ENCODE data around the gene ZBTB8A.

ZBTB8A gene

DNA sequence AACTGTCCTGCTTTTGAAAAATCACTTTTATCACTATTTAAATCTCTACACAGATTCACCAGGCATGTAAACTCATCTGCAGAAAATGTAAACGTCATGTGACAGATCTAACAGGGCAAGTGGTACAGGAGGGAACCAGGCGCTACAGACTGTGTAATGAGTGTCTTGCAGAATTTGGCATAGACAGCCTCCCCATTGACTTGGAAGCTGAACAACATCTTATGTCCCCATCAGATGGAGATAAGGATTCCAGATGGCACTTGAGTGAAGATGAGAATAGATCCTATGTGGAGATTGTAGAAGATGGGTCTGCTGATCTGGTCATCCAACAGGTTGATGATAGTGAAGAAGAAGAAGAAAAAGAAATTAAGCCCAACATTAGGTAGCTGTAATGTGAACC, 60.8 kb downstream of the ZBTB8A start:
- no peak overlapping the region for H3K4me3 ChIP-seq (replicated peaks; ENCODE audit: low read depth, low read length)
- DNase-seq (ENCODE audit: extremely low read depth, low read depth): no peak
- TF ChIP-seq, protein P1, sequence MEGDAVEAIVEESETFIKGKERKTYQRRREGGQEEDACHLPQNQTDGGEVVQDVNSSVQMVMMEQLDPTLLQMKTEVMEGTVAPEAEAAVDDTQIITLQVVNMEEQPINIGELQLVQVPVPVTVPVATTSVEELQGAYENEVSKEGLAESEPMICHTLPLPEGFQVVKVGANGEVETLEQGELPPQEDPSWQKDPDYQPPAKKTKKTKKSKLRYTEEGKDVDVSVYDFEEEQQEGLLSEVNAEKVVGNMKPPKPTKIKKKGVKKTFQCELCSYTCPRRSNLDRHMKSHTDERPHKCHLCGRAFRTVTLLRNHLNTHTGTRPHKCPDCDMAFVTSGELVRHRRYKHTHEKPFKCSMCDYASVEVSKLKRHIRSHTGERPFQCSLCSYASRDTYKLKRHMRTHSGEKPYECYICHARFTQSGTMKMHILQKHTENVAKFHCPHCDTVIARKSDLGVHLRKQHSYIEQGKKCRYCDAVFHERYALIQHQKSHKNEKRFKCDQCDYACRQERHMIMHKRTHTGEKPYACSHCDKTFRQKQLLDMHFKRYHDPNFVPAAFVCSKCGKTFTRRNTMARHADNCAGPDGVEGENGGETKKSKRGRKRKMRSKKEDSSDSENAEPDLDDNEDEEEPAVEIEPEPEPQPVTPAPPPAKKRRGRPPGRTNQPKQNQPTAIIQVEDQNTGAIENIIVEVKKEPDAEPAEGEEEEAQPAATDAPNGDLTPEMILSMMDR (IDR thresholded peaks at IDR 0.05; ENCODE audit: low read depth, low read length, missing control alignments): no peak

DNA sequence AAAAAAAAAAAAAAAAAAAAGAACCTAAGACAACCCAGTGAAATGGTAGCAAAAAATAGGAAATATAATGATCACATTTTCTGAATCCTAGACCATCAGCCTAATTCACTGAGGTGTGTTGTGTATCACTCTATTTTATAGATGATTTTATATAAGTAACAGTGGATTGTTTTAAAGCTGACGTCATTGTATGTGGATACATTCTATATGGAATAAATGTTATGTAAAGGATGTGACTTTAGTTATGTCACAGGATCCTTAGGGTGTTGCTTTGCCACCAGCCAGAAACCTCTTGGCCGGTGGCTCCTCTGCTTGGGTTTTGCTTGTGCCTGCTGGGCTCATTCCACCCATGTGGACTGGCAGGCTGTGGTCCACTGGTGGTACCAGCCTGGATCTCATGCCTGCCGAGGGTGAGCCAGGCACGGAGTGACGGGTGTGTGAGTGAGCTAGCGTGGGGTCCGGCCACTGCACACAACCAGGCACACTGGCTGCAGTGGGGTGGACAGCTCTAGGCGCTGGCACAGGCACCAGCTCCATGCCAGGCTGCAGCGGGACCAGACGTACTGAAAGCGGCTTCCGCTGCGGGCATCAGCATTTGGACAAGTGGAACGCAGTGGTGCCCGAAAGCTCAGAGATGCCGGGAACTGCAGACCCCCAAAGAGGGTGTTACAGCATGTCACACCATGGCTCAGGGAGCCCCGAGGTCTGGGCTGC, 66.6 kb downstream of the ZBTB8A start:
- no peak overlapping the region for H3K4me3 ChIP-seq (replicated peaks; ENCODE audit: low read depth, low read length)
- TF ChIP-seq, protein P1 (IDR thresholded peaks at IDR 0.05; ENCODE audit: low read depth, low read length, missing control alignments): no peak
- DNase-seq (ENCODE audit: extremely low read depth, low read depth): no peak

DNA sequence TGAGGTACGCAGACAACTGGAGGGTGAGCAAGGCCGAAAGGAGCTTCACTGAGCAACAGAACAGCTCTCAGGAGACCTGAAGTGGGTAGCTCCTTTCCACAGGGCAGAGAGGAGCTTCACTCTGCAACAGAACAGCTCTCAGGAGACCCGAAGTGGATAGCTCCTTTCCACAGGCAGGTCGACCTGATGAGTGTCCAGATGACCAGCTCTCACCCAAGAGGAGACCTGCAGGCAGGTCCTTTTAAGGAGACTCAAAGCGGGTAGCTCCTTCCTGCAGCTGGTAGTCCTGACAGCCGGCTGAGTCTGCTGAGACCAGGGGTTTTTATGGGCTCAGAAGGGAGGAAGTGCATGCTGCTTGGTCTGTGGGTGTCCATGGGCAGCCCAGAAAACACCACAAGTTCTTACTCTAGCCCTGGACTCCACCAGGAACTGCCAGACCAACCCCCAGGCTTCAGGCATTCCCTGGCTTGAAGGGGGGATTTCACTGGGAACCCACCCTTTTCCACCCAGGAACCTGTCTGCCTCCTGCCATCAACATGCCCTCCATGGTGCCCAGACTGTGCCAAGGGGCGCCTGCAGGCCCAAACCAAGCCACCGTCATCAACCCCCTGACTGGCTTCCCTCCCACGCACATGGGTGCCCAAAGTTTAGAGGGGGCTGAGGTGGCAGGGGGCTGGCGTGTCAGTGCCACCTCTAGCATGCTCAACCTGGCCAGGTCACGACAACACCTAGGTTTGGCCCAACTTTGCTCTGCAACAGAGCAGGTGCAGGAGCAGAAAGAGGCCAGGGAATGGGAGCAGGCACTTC, 67.5 kb downstream of the ZBTB8A start:
- no peak for DNase-seq (ENCODE audit: extremely low read depth, low read depth)
- no peak overlapping the region for H3K4me3 ChIP-seq (replicated peaks; ENCODE audit: low read depth, low read length)
- TF ChIP-seq, protein P1 (IDR thresholded peaks at IDR 0.05; ENCODE audit: low read depth, low read length, missing control alignments): no peak

DNA sequence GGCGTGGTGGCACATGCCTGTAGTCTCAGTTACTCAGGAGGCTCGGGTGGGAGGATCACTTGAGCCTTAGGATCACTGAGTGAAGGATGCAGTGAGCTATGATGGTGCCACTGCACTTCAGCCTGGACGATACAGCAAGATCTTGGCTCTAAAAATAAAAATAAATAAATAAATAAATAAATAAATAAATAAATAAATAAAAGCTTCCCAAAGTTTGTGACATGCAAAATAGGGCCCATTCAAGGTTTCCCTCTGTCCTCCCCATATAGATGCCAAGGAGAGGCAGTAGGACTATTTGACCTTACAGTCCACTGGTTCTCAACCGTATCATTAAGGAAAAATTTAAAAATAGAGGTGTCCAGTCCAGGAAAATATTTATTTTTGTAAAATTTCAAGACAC, 70.0 kb downstream of the ZBTB8A start:
- TF ChIP-seq, protein P1 (IDR thresholded peaks at IDR 0.05; ENCODE audit: low read depth, low read length, missing control alignments): no peak
- no peak for DNase-seq (ENCODE audit: extremely low read depth, low read depth)
- H3K4me3 ChIP-seq (replicated peaks; ENCODE audit: low read depth, low read length): no peak overlapping the region

DNA sequence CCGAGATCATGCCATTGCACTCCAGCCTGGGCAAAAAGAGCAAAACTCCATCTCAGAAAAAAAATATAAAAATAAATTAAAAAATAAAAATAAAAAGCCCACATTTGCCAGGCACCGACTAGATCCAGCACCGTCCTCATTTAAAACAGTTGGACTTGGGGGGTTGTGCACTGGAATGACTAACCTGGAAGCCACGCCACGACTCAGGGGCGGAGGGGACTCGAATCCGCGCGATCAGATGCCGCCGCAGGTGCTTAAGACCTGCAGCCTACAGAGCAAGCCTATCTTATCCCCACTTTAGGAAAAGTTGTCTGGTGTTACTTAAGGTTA, 72.6 kb downstream of the ZBTB8A start:
- peak overlapping the region; percentile 33 for H3K4me3 ChIP-seq (replicated peaks; ENCODE audit: low read depth, low read length)
- DNase-seq (ENCODE audit: extremely low read depth, low read depth): no peak
- TF ChIP-seq, protein P1 (IDR thresholded peaks at IDR 0.05; ENCODE audit: low read depth, low read length, missing control alignments): no peak

DNA sequence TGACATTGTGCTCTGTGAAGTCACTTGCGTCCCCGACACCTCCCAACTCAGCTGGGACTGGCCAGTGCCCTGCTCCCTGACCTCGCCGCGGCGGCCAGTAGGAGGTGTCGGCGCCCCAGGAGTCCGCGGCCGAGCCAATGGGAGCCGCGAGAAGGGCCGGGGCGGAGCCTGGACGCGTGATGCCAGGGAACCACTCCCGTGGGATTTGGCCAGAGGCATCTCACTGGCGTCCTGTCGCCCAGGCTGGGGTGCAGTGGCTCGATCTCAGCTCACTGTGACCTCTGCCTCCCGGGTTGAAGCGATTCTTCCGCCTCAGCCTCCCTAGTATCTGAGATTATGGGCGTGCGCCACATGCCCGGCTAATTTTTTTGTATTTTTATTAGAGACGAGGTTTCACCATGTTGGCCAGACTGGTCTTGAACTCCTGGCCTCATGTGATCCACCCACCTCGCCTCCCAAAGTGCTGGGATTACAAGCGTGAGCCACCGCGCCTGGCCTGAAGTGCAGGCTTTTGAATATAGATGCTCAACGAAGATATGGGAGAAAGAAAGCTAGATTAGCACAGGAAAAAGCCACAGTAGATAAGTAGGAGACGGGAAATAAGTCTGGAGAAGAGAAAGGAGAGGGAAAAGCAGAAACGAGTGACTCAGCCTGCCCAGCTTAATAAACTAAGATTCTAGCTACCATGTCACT, 73.1 kb downstream of the ZBTB8A start:
- TF ChIP-seq, protein P1 (IDR thresholded peaks at IDR 0.05; ENCODE audit: low read depth, low read length, missing control alignments): peak; percentile 14
- peak; percentile 27 for DNase-seq (ENCODE audit: extremely low read depth, low read depth)
- H3K4me3 ChIP-seq (replicated peaks; ENCODE audit: low read depth, low read length): peak overlapping the region; percentile 33
